Measurements from ENCODE around the gene OSBPL5. TPM values are rescaled to one million over a fixed set of nuclear protein-coding genes. Genes with fewer than 3 reads are reported as not detected.

Gene OSBPL5
- total RNA-seq, 4 donors from 2014 or later = 43.4 to 75.2 (median 56.8) TPM

- TF ChIP-seq POLR2AphosphoS5 (IDR thresholded peaks at IDR 0.05) (no peak), CTCF (IDR thresholded peaks at IDR 0.05) (no peak), POLR2A (IDR thresholded peaks at IDR 0.05) (no peak), EP300 (IDR thresholded peaks at IDR 0.05) (no peak)
- H3K4me1 ChIP-seq = peaks cover 7% of the 10 kb centered on the region
- no peak overlapping the region for H3K27ac ChIP-seq
- H3K36me3 ChIP-seq = no peaks in the 10 kb centered on the region
- DNase-seq (ENCODE audit: low spot score in 2 of 2) = peak; percentile 54 to 74
- no peaks in the 10 kb centered on the region for H3K9me3 ChIP-seq
- H3K27me3 ChIP-seq = peaks cover 59% of the 10 kb centered on the region
- no peak overlapping the region for H3K4me3 ChIP-seq
- WGBS = 9% methylated on average over 10 of the region's 51 CpGs
These were observed 38.3 kb upstream of the OSBPL5 start for GRCh38 chr11:3203221-3204043.

GRCh38 chr11:3202759-3203158 lies 37.6 kb upstream of the OSBPL5 start:
- peak in 1 of 2 donors; percentile 28 for DNase-seq (ENCODE audit: low spot score in 2 of 2)
- no peak overlapping the region for H3K4me3 ChIP-seq
- H3K4me1 ChIP-seq = peaks cover 7% of the 10 kb centered on the region
- no peaks in the 10 kb centered on the region for H3K9me3 ChIP-seq
- H3K36me3 ChIP-seq = no peaks in the 10 kb centered on the region
- no peak overlapping the region for H3K27ac ChIP-seq
- peaks cover 62% of the 10 kb centered on the region for H3K27me3 ChIP-seq
- 0% methylated on average over 2 of the region's 17 CpGs for WGBS
- no peak for TF ChIP-seq POLR2A (IDR thresholded peaks at IDR 0.05)
- no peak for TF ChIP-seq CTCF (IDR thresholded peaks at IDR 0.05)
- no peak for TF ChIP-seq EP300 (IDR thresholded peaks at IDR 0.05)
- no peak for TF ChIP-seq POLR2AphosphoS5 (IDR thresholded peaks at IDR 0.05)

GRCh38 chr11:3202305-3202704 lies 37.2 kb upstream of the OSBPL5 start:
- peaks cover 64% of the 10 kb centered on the region for H3K27me3 ChIP-seq
- DNase-seq (ENCODE audit: low spot score in 2 of 2) = peak in 1 of 2 donors; percentile 58
- H3K4me1 ChIP-seq = peaks cover 7% of the 10 kb centered on the region
- no peak overlapping the region for H3K27ac ChIP-seq
- no peaks in the 10 kb centered on the region for H3K9me3 ChIP-seq
- H3K36me3 ChIP-seq = no peaks in the 10 kb centered on the region
- no peak for TF ChIP-seq EP300 (IDR thresholded peaks at IDR 0.05)
- no peak for TF ChIP-seq POLR2A (IDR thresholded peaks at IDR 0.05)
- TF ChIP-seq POLR2AphosphoS5 (IDR thresholded peaks at IDR 0.05) = no peak
- TF ChIP-seq CTCF (IDR thresholded peaks at IDR 0.05) = no peak
- H3K4me3 ChIP-seq = no peak overlapping the region
- WGBS = 54% methylated on average over 3 of the region's 7 CpGs

GRCh38 chr11:3201677-3202181 lies 36.6 kb upstream of the OSBPL5 start:
- Histone ChIP-seq H3K27me3 (peaks cover 64% of the 10 kb centered on the region), H3K9me3 (no peaks in the 10 kb centered on the region), H3K4me3 (no peak overlapping the region), H3K4me1 (peaks cover 7% of the 10 kb centered on the region), H3K27ac (no peak overlapping the region), H3K36me3 (no peaks in the 10 kb centered on the region)
- TF ChIP-seq POLR2A (IDR thresholded peaks at IDR 0.05) (no peak), CTCF (IDR thresholded peaks at IDR 0.05) (no peak), POLR2AphosphoS5 (IDR thresholded peaks at IDR 0.05) (no peak), EP300 (IDR thresholded peaks at IDR 0.05) (no peak)
- WGBS = 83% methylated on average over 9 of the region's 17 CpGs
- peak; percentile 44 to 66 for DNase-seq (ENCODE audit: low spot score in 2 of 2)

GRCh38 chr11:3201112-3201581 lies 36.0 kb upstream of the OSBPL5 start:
- no peak overlapping the region for H3K27ac ChIP-seq
- H3K36me3 ChIP-seq = no peaks in the 10 kb centered on the region
- peaks cover 7% of the 10 kb centered on the region for H3K4me1 ChIP-seq
- peak in 1 of 2 donors; percentile 44 for DNase-seq (ENCODE audit: low spot score in 2 of 2)
- H3K4me3 ChIP-seq = no peak overlapping the region
- no peaks in the 10 kb centered on the region for H3K9me3 ChIP-seq
- WGBS = 83% methylated on average over 15 of the region's 15 CpGs
- no peak for TF ChIP-seq POLR2A (IDR thresholded peaks at IDR 0.05)
- peaks cover 64% of the 10 kb centered on the region for H3K27me3 ChIP-seq
